Mononuclear cell (primary cell): ENCODE results near the gene SCAMP5. TPM values are rescaled to one million over a fixed set of nuclear protein-coding genes. Genes with fewer than 3 reads are reported as not detected.

Experiments
- H3K27me3 ChIP-seq: 2 replicates; pipeline ENCODE4 v1.6.0; 2011; ENCODE audit warnings: low read length, control low read depth; ENCODE audit not compliant: insufficient read depth
- H3K4me1 ChIP-seq: 2 replicates; pipeline ENCODE4 v1.5.1; 2011; ENCODE audit warnings: mild to moderate bottlenecking, low read length, control low read depth; ENCODE audit not compliant: insufficient read depth
- H3K4me3 ChIP-seq: 2 replicates; pipeline ENCODE4 v1.5.1; 2011; ENCODE audit warnings: mild to moderate bottlenecking, low read length, moderate library complexity
- H3K9me3 ChIP-seq: 2 replicates; pipeline ENCODE4 v1.5.1; 2011; ENCODE audit warnings: low read depth, mild to moderate bottlenecking, control low read depth, low read length
- total RNA-seq: library from RNA; depleted of rRNA; stranded (reverse); fragments of >200 nt; gene quantifications from one replicate; pipeline ENCODE4 v1.2.3, GENCODE V29; 2012

The SCAMP5 gene
- total RNA-seq, 1 donor, result 2.2 TPM

DNA sequence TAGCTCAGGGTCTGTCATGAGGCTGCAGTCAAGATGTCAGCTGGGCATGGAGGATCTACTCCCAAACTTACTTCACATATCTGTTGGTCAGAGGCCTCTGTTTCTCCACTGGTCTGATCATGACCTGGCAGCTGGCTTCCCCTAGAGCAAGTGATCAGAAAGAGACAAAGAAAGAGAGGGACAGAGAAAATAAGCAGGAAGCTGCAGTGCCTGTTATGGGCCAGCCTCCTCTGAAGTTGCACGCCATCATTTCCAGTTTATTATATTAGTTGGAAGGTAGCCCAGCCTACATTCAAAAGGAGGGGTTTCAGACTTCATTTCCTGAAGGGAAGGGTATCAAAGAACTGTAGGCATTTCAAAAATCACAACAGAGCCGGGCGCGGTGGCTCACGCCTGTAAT lies 33.7 kb upstream of the SCAMP5 start:
- H3K4me3 ChIP-seq, result no peak overlapping the region
- H3K9me3 ChIP-seq, result no peaks in the 10 kb centered on the region
- H3K27me3 ChIP-seq, result peaks cover 40% of the 10 kb centered on the region
- peaks cover 26% of the 10 kb centered on the region for H3K4me1 ChIP-seq

DNA sequence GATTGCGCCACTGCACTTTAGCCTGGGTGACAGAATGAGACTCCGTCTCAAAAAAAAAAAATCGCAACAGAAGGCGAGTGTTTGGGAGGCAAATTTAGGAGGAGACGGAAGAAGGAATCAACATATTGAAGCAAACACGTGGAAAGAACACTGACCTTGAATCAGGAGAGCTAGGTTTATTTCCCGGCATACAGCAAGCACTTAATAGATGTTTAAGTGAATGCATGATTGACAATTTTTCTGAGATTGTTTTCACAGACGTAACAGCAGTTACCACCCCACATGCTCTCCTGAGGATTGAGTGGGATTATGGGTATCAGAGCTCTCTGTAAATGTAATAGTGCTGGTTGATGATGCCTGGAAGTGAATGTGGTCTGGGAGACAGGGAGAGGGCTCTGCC lies 33.1 kb upstream of the SCAMP5 start:
- no peaks in the 10 kb centered on the region for H3K9me3 ChIP-seq
- no peak overlapping the region for H3K4me3 ChIP-seq
- H3K4me1 ChIP-seq, result peaks cover 20% of the 10 kb centered on the region
- H3K27me3 ChIP-seq, result peaks cover 38% of the 10 kb centered on the region

- Histone ChIP-seq H3K4me3 (no peak overlapping the region), H3K9me3 (no peaks in the 10 kb centered on the region), H3K27me3 (peaks cover 33% of the 10 kb centered on the region)
These were observed 32.7 kb upstream of the SCAMP5 start for GRCh38 chr15:74962671-74963070.

DNA sequence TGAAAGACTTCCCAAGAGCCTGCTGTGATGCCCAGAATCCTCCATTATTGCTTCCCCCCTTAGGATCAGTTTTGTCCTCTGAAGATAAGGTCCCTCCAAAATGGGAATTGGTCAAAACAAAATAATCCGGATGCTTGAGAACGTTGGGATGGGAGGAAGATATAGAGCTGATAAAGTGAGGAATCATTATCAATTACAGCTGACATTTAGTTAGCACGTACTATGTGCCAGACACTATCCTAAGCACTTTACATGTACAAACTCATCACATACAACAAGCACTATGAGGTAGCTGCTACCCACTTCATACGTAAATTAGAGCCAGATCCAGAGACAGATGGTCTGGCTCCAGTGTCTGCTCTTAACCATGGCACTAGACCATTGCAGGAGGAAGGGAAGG lies 32.1 kb upstream of the SCAMP5 start:
- H3K4me3 ChIP-seq, result no peak overlapping the region
- peaks cover 10% of the 10 kb centered on the region for H3K4me1 ChIP-seq
- H3K9me3 ChIP-seq, result no peaks in the 10 kb centered on the region
- peaks cover 28% of the 10 kb centered on the region for H3K27me3 ChIP-seq

More at GRCh38 chr15:74962671-74963070, 32.7 kb upstream of the SCAMP5 start:
- peaks cover 15% of the 10 kb centered on the region for H3K4me1 ChIP-seq

DNA sequence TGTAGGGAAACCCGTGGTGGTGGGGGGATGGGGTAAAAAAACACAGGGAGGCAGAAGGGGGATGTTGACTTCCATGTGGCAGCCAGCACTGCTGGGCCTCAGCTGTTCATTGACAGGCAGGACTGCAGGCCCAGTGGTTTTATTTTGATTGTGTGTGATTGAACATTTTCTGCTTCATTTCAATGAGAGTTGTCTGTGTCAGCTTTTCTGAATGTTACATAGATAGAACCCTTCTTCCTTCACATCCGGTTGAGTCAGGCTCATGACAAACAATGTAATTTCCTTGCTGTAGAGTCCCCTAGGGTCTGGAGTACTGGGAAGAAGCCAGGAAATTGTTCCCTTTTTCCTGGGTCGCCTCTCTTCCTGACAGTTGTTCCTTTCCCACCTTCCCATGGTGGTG lies 30.6 kb upstream of the SCAMP5 start:
- no peak overlapping the region for H3K4me3 ChIP-seq
- peaks cover 15% of the 10 kb centered on the region for H3K27me3 ChIP-seq
- H3K9me3 ChIP-seq, result no peaks in the 10 kb centered on the region
- H3K4me1 ChIP-seq, result no peaks in the 10 kb centered on the region

GRCh38 chr15:74967670-74968069 lies 27.7 kb upstream of the SCAMP5 start:
- no peaks in the 10 kb centered on the region for H3K4me1 ChIP-seq
- no peaks in the 10 kb centered on the region for H3K9me3 ChIP-seq
- no peaks in the 10 kb centered on the region for H3K27me3 ChIP-seq
- no peak overlapping the region for H3K4me3 ChIP-seq

DNA sequence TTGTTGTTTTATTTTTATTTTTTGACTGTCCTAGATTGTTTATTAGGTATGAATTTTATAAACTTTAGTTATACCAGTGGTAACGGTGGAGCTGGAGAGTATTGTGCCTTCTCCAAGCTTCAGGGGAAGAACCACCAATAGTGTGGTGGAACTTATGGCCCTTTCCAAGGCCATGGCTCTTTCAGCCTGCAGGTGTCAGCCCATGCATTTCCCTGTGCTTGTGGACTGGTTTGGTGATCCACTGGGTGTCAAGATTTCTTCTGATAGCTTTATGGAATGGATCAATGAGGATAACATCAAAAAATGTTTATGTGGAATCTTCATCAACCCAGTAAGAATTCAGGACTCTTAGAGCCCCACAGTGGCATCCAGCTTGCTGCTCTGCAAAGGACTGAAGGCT lies 19.2 kb upstream of the SCAMP5 start:
- no peaks in the 10 kb centered on the region for H3K4me1 ChIP-seq
- H3K9me3 ChIP-seq, result no peaks in the 10 kb centered on the region
- H3K27me3 ChIP-seq, result no peaks in the 10 kb centered on the region
- H3K4me3 ChIP-seq, result no peak overlapping the region

GRCh38 chr15:74977599-74977998 lies 17.8 kb upstream of the SCAMP5 start:
- H3K27me3 ChIP-seq, result no peaks in the 10 kb centered on the region
- H3K4me1 ChIP-seq, result no peaks in the 10 kb centered on the region
- H3K9me3 ChIP-seq, result no peaks in the 10 kb centered on the region
- no peak overlapping the region for H3K4me3 ChIP-seq

GRCh38 chr15:74978077-74978476 lies 17.3 kb upstream of the SCAMP5 start:
- Histone ChIP-seq H3K4me3 (no peak overlapping the region), H3K9me3 (no peaks in the 10 kb centered on the region), H3K27me3 (no peaks in the 10 kb centered on the region), H3K4me1 (no peaks in the 10 kb centered on the region)

- Histone ChIP-seq H3K4me3 (no peak overlapping the region), H3K9me3 (no peaks in the 10 kb centered on the region), H3K4me1 (no peaks in the 10 kb centered on the region), H3K27me3 (no peaks in the 10 kb centered on the region)
These were observed 16.9 kb upstream of the SCAMP5 start for GRCh38 chr15:74978503-74978902.

DNA sequence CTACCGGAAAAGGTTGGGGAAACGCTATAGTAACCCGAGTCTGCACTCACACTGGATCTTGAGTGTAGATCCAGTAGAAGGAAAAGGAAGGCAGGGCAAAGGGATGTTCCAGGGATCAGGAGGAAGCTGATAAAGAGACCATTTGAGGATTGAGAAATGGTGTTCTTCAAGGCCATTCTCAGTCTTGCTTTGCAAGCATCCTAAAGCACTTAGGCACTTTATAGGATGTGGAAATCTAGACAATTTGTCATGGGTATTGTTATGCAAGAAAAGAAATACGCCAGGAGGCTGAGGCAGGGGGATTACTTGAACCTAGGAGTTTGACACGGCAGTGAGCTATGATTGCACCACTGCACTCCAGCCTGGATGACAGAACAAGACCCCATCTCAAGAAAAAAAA lies 13.2 kb upstream of the SCAMP5 start:
- H3K4me3 ChIP-seq, result no peak overlapping the region
- H3K4me1 ChIP-seq, result no peaks in the 10 kb centered on the region
- no peaks in the 10 kb centered on the region for H3K27me3 ChIP-seq
- no peaks in the 10 kb centered on the region for H3K9me3 ChIP-seq

GRCh38 chr15:74983725-74984231 lies 11.6 kb upstream of the SCAMP5 start:
- Histone ChIP-seq H3K4me3 (no peak overlapping the region), H3K9me3 (no peaks in the 10 kb centered on the region), H3K27me3 (no peaks in the 10 kb centered on the region), H3K4me1 (no peaks in the 10 kb centered on the region)

DNA sequence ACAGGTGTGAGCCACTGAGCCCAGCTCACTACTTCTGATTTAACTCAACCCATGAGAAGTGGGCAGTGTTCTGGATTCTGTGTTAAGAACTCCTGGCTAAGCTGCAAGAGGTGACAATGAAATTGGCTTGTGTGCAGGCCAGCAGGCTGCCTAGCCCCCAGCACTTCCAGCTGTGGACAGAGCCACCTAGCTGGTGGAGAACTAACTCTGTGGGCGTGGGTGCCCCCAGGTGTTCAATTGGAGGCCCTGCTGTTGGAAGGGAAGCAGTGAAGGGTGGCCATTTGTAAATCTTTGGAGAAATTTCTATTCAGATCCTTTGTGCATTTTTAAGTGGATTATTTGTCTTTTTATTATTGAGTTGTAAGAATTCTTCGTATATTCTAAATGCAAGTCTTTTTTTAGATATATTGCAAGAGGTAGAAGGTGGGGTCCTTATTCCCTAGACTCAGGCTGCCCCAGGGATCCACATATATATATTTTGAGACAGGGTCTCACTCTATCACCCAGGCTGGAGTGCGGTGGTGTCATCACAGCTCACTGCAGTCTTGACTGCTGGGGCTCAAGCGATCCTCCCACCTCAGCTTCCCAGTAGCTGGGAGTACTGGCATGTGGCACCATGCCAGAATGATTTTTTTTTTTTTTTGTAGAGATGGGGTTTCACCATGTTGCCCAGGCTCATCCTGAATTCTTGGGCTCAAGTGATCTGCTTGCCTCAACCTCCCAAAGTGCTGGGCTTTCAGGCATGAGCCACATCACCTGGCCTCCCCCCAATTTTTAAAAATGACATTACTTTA lies 7.2 kb upstream of the SCAMP5 start:
- Histone ChIP-seq H3K27me3 (no peaks in the 10 kb centered on the region), H3K4me3 (no peak overlapping the region), H3K9me3 (no peaks in the 10 kb centered on the region), H3K4me1 (no peaks in the 10 kb centered on the region)

- no peak overlapping the region for H3K4me3 ChIP-seq
- H3K27me3 ChIP-seq, result peaks cover 2% of the 10 kb centered on the region
- no peaks in the 10 kb centered on the region for H3K4me1 ChIP-seq
- no peaks in the 10 kb centered on the region for H3K9me3 ChIP-seq
These were observed 5.8 kb upstream of the SCAMP5 start for GRCh38 chr15:74989527-74989926.

- H3K27me3 ChIP-seq, result peaks cover 17% of the 10 kb centered on the region
- H3K4me1 ChIP-seq, result peaks cover 25% of the 10 kb centered on the region
- H3K9me3 ChIP-seq, result no peaks in the 10 kb centered on the region
- no peak overlapping the region for H3K4me3 ChIP-seq
These were observed 2.7 kb upstream of the SCAMP5 start for GRCh38 chr15:74992619-74993018.

DNA sequence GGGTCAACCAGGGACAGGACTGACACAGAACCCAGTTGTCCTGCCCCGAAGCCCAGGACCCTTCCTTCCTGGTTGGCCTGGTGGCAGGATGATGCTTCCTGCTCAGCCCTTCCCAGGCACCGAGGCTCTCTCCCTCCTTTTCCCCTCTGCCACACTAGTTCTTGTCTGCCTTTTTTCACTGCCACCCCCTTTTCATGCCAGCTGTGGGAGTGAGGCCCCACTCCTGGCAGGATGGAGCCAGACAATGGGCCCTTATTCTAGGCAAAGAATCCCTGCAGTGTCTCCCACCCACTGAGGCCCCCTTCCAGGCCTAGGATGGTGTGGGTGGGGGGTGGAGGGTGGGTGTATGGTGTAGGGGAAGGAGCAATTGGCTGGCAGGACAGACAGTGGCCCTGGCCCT lies 1.1 kb upstream of the SCAMP5 start:
- peaks cover 25% of the 10 kb centered on the region for H3K4me1 ChIP-seq
- no peak overlapping the region for H3K4me3 ChIP-seq
- H3K27me3 ChIP-seq, result peaks cover 17% of the 10 kb centered on the region
- H3K9me3 ChIP-seq, result no peaks in the 10 kb centered on the region
